ENCODE measurements around the gene PASK. TPM values are rescaled to one million over a fixed set of nuclear protein-coding genes. Genes with fewer than 3 reads are reported as not detected.

The PASK gene
- polyA plus RNA-seq, 3 donors = 0.56 to 4.3 (median 0.70) TPM

DNA sequence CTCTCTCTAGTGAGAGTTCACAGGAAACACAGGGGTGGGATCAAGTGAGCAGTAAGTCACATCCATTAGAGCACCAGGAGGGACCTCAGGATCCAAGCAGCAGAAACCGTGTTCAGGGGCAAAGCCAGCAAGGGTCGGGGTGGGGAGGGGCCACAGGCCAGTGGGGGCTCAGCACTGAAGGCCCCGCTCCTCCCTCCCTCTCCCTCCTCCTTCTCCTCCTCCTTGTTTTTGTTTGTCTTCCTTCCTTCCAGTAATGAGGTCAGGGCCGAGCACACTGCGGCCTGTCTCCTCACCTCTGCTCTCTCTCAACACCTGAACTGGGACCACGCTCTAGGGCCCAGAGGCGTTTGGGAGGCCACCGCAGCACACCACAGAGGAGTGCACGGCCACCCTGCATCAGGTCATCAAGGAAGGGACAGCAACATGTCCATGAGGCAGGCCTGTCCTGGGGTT lies 68.1 kb downstream of the PASK start:
- Histone ChIP-seq H3K4me1 (ENCODE audit: control insufficient read depth in 1 of 2, insufficient read depth in 2 of 2, low read length in 2 of 2) (no peaks in the 10 kb centered on the region), H3K79me2 (ENCODE audit: insufficient read depth, low read length) (no peaks in the 10 kb centered on the region), H3K4me3 (replicated peaks in 1 of 3; ENCODE audit: low read depth in 2 of 3, low read length in 3 of 3) (no peak overlapping the region), H3K9ac (ENCODE audit: insufficient read depth, low read length, poor library complexity, severe bottlenecking) (no peak overlapping the region), H2AFZ (ENCODE audit: insufficient read depth, low read depth, low read length, poor library complexity, severe bottlenecking) (no peak overlapping the region), H3K27me3 (ENCODE audit: control insufficient read depth in 2 of 2, insufficient read depth in 2 of 2, low read length in 2 of 2) (no peaks in the 10 kb centered on the region), H3K27ac (ENCODE audit: low read depth in 1 of 2, low read length in 2 of 2) (no peak overlapping the region), H3K4me2 (replicated peaks; ENCODE audit: extremely low read depth, low read length, poor library complexity, severe bottlenecking) (no peak overlapping the region), H3K36me3 (replicated peaks in 1 of 2; ENCODE audit: control insufficient read depth in 1 of 2, insufficient read depth in 2 of 2, low read length in 2 of 2) (peaks cover 5 to 20% of the 10 kb centered on the region in 2 donors), H4K20me1 (ENCODE audit: insufficient read depth, low read length) (no peaks in the 10 kb centered on the region), H3K9me3 (replicated peaks in 1 of 2; ENCODE audit: control insufficient read depth in 1 of 2, insufficient read depth in 1 of 2, low read length in 2 of 2) (no peaks in the 10 kb centered on the region)
- no peak for DNase-seq
- TF ChIP-seq CTCF (IDR thresholded peaks at IDR 0.05) = no peak
- peaks cover 19 to 20% of the 10 kb centered on the region in 2 donors for H3K36me3 Mint-ChIP-seq
- no peaks in the 10 kb centered on the region for H3K4me1 Mint-ChIP-seq
- 94% methylated on average over 7 of the region's 9 CpGs for WGBS (ENCODE audit: insufficient coverage)
- intact Hi-C loops (cut with micrococcal nuclease) = no loop called here
- peaks cover 0 to 4% (median 0%) of the 10 kb centered on the region in 3 donors for H3K27me3 Mint-ChIP-seq (ENCODE audit: low read depth in 3 of 3)
- H3K27ac Mint-ChIP-seq = no peak overlapping the region
- H3K4me3 Mint-ChIP-seq = no peak overlapping the region
- peaks cover 0 to 2% (median 0%) of the 10 kb centered on the region in 7 donors for H3K9me3 Mint-ChIP-seq

DNA sequence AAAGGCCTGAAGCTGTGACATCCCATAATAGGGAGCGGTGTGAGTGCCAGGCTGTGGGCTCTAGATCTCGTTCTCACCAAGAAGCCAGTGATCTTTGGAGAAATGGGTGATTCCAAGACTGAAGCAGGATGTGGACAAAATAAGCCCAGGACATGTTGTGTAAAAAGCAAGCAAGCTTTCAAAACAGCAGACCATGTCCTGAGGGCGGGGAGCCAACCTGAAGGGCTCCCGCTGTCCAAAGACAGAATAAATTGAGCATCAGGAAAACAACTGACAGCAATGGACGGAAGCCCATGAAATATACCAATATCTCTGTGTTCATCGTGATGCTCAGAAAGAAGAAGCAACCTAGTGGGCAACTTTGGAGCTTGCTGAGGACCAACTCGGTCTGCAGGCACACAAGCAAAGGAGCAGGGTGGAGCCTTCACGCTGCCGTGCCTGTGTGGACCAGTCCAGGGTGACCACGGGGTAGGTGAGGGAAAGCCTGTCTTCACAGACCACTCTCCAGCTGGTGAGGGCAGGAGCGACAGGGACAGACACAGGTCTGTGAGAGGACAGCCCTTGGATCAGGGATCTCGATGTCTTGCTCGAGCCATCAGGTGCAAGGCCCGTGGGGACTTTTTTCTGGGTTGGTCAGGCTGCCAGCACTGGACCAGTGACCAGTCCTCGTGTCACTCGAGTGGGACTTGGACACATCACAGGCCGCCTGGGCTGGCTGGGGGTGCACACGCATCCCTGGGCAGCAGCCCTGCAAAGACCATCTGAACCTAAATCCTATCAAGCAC lies 68.7 kb downstream of the PASK start:
- no peak overlapping the region for H3K4me3 ChIP-seq (replicated peaks in 1 of 3; ENCODE audit: low read depth in 2 of 3, low read length in 3 of 3)
- H3K27me3 Mint-ChIP-seq (ENCODE audit: low read depth in 3 of 3) = peaks cover 0 to 4% (median 0%) of the 10 kb centered on the region in 3 donors
- peak overlapping the region in 1 of 7 donors; percentile 28 for H3K27ac Mint-ChIP-seq
- intact Hi-C loops (cut with micrococcal nuclease) = no loop called here
- H3K27ac ChIP-seq (ENCODE audit: low read depth in 1 of 2, low read length in 2 of 2) = no peak overlapping the region
- no peaks in the 10 kb centered on the region for H3K4me1 Mint-ChIP-seq
- H3K9ac ChIP-seq (ENCODE audit: insufficient read depth, low read length, poor library complexity, severe bottlenecking) = no peak overlapping the region
- H3K36me3 Mint-ChIP-seq = peaks cover 16 to 20% of the 10 kb centered on the region in 2 donors
- H3K4me3 Mint-ChIP-seq = no peak overlapping the region
- no peak overlapping the region for H2AFZ ChIP-seq (ENCODE audit: insufficient read depth, low read depth, low read length, poor library complexity, severe bottlenecking)
- no peaks in the 10 kb centered on the region for H4K20me1 ChIP-seq (ENCODE audit: insufficient read depth, low read length)
- no peaks in the 10 kb centered on the region for H3K27me3 ChIP-seq (ENCODE audit: control insufficient read depth in 2 of 2, insufficient read depth in 2 of 2, low read length in 2 of 2)
- H3K4me1 ChIP-seq (ENCODE audit: control insufficient read depth in 1 of 2, insufficient read depth in 2 of 2, low read length in 2 of 2) = no peaks in the 10 kb centered on the region
- peaks cover 0 to 2% (median 0%) of the 10 kb centered on the region in 7 donors for H3K9me3 Mint-ChIP-seq
- no peaks in the 10 kb centered on the region for H3K9me3 ChIP-seq (replicated peaks in 1 of 2; ENCODE audit: control insufficient read depth in 1 of 2, insufficient read depth in 1 of 2, low read length in 2 of 2)
- TF ChIP-seq CTCF (IDR thresholded peaks at IDR 0.05) = no peak
- WGBS (ENCODE audit: insufficient coverage) = 96% methylated on average over 14 of the region's 18 CpGs
- no peak overlapping the region for H3K4me2 ChIP-seq (replicated peaks; ENCODE audit: extremely low read depth, low read length, poor library complexity, severe bottlenecking)
- no peaks in the 10 kb centered on the region for H3K79me2 ChIP-seq (ENCODE audit: insufficient read depth, low read length)
- no peak for DNase-seq
- peaks cover 1 to 19% of the 10 kb centered on the region in 2 donors for H3K36me3 ChIP-seq (replicated peaks in 1 of 2; ENCODE audit: control insufficient read depth in 1 of 2, insufficient read depth in 2 of 2, low read length in 2 of 2)
